Bronchial epithelial cell (primary cell): ENCODE data around the gene ANO3. TPM values are rescaled to one million over a fixed set of nuclear protein-coding genes. Genes with fewer than 3 reads are reported as not detected.

Experiments used
- DNase-seq: peaks from one replicate; pipeline ENCODE4 v3.0.0-alpha.2; 2010; ENCODE audit warnings: low read depth
- FAIRE-seq: peaks from 2 replicates; lab custom pipeline; 2011; peaks lifted over from hg19 to GRCh38; lab: Jason Lieb, UNC
- H3K27me3 ChIP-seq: 2 replicates; pipeline ENCODE4 v1.5.1; 2011; ENCODE audit warnings: low read length; ENCODE audit not compliant: control insufficient read depth, insufficient read depth
- H3K36me3 ChIP-seq: 2 replicates; pipeline ENCODE4 v1.5.1; 2011; ENCODE audit warnings: low read length; ENCODE audit not compliant: control insufficient read depth, insufficient read depth
- H3K4me3 ChIP-seq: 2 replicates; pipeline ENCODE4 v1.5.1; 2011; ENCODE audit warnings: mild to moderate bottlenecking, low read depth, low read length, control low read depth
- CTCF ChIP-seq: IDR thresholded peaks from 2 replicates; pipeline ENCODE4 v1.5.1; 2011; ENCODE audit warnings: mild to moderate bottlenecking, moderate library complexity, low read length, control low read depth, inconsistent platforms; ENCODE audit not compliant: insufficient read depth, severe bottlenecking
- total RNA-seq: library from RNA; depleted of rRNA; stranded (reverse); fragments of >200 nt; gene quantifications from 2 replicates; pipeline ENCODE4 v1.2.1, GENCODE V29; 2014

Gene ANO3
- total RNA-seq, 1 donor from 2014 or later = under 0.01 TPM

DNA sequence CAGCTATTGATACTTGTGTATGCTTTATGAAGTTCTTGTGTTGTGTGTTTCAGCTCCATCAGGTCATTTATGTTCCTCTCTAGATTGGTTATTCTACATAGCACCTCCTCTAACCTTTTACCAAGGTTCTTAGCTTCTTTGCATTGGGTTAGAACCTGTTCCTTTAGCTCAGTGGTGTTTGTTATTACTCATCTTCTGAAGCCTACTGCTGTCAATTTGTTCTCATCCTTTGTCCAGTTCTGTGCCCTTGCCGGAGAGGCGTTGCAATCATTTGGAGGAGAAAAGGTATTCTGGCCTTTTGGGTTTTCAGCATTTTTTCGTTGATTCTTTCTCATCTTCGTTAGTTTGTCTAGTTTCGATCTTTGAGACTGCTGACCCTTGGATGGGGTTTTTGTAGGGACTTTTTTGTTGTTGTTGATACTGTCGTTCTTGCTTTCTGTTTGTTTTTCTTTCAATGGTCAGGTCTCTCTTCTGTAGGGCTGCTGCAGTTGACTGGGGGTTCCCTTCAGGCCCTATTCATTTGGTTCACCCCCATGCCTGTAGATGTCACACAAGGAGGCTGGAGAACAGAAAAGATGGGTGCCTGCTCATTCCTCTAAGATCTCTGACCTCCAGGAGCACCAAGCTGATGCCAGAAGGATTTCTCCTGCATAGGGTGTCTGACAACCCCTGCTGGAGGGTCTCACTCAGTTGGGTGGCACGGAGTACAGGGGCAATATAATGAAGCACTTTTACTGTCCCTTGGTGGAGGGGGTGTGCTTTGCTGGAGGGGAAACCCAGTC is 276.0 kb downstream of the ANO3 start:
- no peak for TF ChIP-seq CTCF
- DNase-seq = no peak
- Histone ChIP-seq H3K4me3 (no peak overlapping the region), H3K27me3 (no peaks in the 10 kb centered on the region), H3K36me3 (no peaks in the 10 kb centered on the region)
- no peak for FAIRE-seq

DNA sequence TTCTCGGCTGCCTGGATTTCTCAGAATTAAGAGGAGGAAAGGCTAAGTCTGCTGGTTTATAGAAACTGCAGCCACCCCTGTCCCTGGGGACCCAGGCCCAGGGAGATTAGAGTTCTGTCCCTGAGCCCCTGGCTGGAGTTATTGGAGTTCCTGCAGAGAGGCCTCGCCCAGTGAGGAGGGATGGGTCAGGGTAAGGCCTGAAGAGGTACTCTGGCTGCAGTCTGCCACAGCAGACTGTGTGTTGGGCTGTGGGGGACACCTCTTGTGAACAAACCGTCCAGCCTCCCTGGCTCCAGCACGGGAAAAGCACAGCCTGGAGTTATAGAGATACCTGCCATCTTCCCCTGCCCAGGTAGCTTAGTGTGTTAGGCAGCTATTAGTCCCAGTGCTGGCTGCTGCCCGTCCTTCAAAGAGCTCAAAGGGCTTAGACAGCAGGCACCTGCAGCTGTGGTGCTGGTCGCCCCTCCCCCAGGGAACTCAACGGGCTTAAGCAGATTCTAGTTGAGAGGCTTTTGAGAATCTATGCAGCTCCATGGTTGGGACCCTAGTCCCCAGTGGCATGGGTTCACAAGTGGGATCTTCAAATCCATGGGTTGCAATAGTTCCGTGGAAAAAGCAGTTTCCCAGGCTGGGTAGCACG is 276.7 kb downstream of the ANO3 start:
- Histone ChIP-seq H3K4me3 (no peak overlapping the region), H3K27me3 (no peaks in the 10 kb centered on the region), H3K36me3 (no peaks in the 10 kb centered on the region)
- FAIRE-seq (no peak), DNase-seq (no peak)
- no peak for TF ChIP-seq CTCF

- DNase-seq = no peak
- FAIRE-seq = no peak
- no peak overlapping the region for H3K4me3 ChIP-seq
- no peak for TF ChIP-seq CTCF
- H3K27me3 ChIP-seq = no peaks in the 10 kb centered on the region
- no peaks in the 10 kb centered on the region for H3K36me3 ChIP-seq
Measured at GRCh38 chr11:26613759-26614158, 281.8 kb downstream of the ANO3 start.

- DNase-seq (no peak), FAIRE-seq (no peak)
- no peak for TF ChIP-seq CTCF
- H3K27me3 ChIP-seq = no peaks in the 10 kb centered on the region
- no peak overlapping the region for H3K4me3 ChIP-seq
- H3K36me3 ChIP-seq = no peaks in the 10 kb centered on the region
Measured at GRCh38 chr11:26618441-26618840, 286.5 kb downstream of the ANO3 start.

GRCh38 chr11:26620282-26621045 is 288.5 kb downstream of the ANO3 start:
- Histone ChIP-seq H3K4me3 (no peak overlapping the region), H3K36me3 (no peaks in the 10 kb centered on the region), H3K27me3 (no peaks in the 10 kb centered on the region)
- DNase-seq = peak; percentile 76
- no peak for FAIRE-seq
- TF ChIP-seq CTCF = no peak
